ENCODE data around the gene XYLT2. TPM values are rescaled to one million over a fixed set of nuclear protein-coding genes. Genes with fewer than 3 reads are reported as not detected.

XYLT2 gene
- total and polyA plus RNA-seq, 9 of the 15 experiments (the other 6 are each of a cell fraction or from before 2014, with no cell fraction given): 0.63 to 9.1 (median 4.3) TPM

GRCh38 chr17:50361561-50362480, 15.9 kb downstream of the XYLT2 start (continued):
- TF ChIP-seq ARNT (IDR thresholded peaks at IDR 0.05): peak in 1 of 2 experiments; percentile 85; a peak in 2 of 4 replicates
- peak; percentile 63; the same call in 1 of the 2 replicates for TF ChIP-seq ZNF395 (CRISPR knock-in tag; IDR thresholded peaks at IDR 0.05)
- peak; percentile 82 for TF ChIP-seq NFIC (IDR thresholded peaks at IDR 0.05)
- TF ChIP-seq SRSF7 (optimal IDR thresholded peaks at IDR 0.05; ENCODE audit: low read depth, low read length): no peak
- no peak for TF ChIP-seq ZNF695 (CRISPR knock-in tag; IDR thresholded peaks at IDR 0.05)
- 0 out of 4 replicates have a peak, but pooled peaks of 1 of the 2 experiments have one; percentile 3 for TF ChIP-seq FOXA3 (CRISPR knock-in tag; conservative IDR thresholded peaks at IDR 0.05 in 1 of 2, IDR thresholded peaks at IDR 0.05 in 1 of 2)
- no peak for TF ChIP-seq ILK (tag; IDR thresholded peaks at IDR 0.05; ENCODE audit: borderline replicate concordance, low read depth)
- peak; percentile 90 for TF ChIP-seq TEAD4 (IDR thresholded peaks at IDR 0.05; ENCODE audit: low read length)
- TF ChIP-seq TEAD4 (CRISPR knock-in tag; IDR thresholded peaks at IDR 0.05; ENCODE audit: borderline replicate concordance): peak; percentile 65; the same call in 1 of the 2 replicates
- peak in 1 of 2 experiments; percentile 20 for TF ChIP-seq E2F6 (IDR thresholded peaks at IDR 0.05; ENCODE audit: borderline replicate concordance in 1 of 2, extremely low read depth in 1 of 2, insufficient read depth in 1 of 2, insufficient read length in 1 of 2, low read depth in 1 of 2, low read length in 1 of 2, poor library complexity in 1 of 2, severe bottlenecking in 1 of 2)
- TF ChIP-seq PBX2 (CRISPR knock-in tag; IDR thresholded peaks at IDR 0.05; ENCODE audit: low read depth): no peak
- peak; percentile 38; the same call in 1 of the 2 replicates for TF ChIP-seq PBX2 (tag; conservative IDR thresholded peaks at IDR 0.05; ENCODE audit: low read depth)
- TF ChIP-seq TARDBP (IDR thresholded peaks at IDR 0.05): no peak
- TF ChIP-seq ZKSCAN1 (IDR thresholded peaks at IDR 0.05; ENCODE audit: low read depth, low read length): peak; percentile 65; the same call in 1 of the 2 replicates
- TF ChIP-seq HNRNPUL1 (IDR thresholded peaks at IDR 0.05; ENCODE audit: low read length): no peak
- TF ChIP-seq ETV1 (tag; conservative IDR thresholded peaks at IDR 0.05; ENCODE audit: low read depth): no peak
- peak; percentile 76; the same call in 1 of the 2 replicates for TF ChIP-seq CC2D1A (IDR thresholded peaks at IDR 0.05)
- no peak for TF ChIP-seq GTF3C2 (IDR thresholded peaks at IDR 0.05; ENCODE audit: borderline replicate concordance, extremely low read depth, insufficient read length)

Measured in K562 (cell line).